HK-2 (cell line): ENCODE data around the gene MRPL57.
A peak's percentile ranks its signal among the peaks of the same experiment; 100 is the strongest.
"Not testable (repeated sequence)": the region's sequence is repeated elsewhere in the genome, so short reads cannot be mapped to it uniquely, and the experiment has no call there.

Experiments used
- DNase-seq: peaks from one replicate; pipeline ENCODE4 v3.0.0-alpha.2; 2018; ENCODE audit not compliant: unreplicated experiment

The MRPL57 gene

DNA sequence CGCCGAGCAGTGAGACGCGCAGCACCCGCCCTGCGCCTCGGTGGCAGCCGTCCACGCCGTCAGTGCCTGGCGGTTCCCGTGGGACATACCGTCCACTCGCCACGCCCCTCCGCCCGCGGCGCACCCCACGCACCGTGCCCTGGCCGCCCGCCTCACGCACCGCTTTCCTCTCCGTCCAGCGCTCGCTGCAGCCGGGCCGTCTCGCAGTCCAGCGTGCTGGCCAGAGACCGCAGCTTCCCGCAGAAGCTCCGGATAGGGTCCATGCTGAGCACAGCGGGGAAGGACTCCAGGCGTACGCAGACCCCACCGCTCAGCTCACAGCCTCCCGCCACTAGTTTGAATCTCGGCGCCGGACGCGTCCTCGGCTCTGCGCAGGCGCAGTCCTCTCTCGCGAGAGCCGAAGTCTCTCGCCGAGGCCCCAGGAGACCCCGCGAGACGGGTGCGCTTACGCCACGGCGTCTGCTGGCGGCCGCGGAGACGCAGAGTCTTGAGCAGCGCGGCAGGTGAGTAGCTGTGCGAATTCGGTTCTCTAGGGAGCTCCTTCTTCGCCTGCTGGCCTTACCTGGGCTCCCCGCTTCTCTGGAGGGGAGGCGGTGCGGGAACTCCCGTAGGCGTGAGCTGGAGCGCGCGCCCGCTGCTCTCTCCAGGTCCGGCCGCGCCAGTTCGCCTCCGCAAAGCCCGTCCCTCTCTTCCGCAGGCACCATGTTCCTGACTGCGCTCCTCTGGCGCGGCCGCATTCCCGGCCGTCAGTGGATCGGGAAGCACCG lies at the start of gene MRPL57, which contains the start of gene SKA3:
Gene MRPL57, plus strand, starts transcription at position 444 of the 767 bp plus-strand sequence. Its CDS starts 259 bp downstream, at position 703.
Gene SKA3, minus strand, starts transcription at position 338 of the 767 bp plus-strand sequence. Its CDS starts 75 bp downstream, at position 263.
- peak; percentile 88 for DNase-seq

DNA sequence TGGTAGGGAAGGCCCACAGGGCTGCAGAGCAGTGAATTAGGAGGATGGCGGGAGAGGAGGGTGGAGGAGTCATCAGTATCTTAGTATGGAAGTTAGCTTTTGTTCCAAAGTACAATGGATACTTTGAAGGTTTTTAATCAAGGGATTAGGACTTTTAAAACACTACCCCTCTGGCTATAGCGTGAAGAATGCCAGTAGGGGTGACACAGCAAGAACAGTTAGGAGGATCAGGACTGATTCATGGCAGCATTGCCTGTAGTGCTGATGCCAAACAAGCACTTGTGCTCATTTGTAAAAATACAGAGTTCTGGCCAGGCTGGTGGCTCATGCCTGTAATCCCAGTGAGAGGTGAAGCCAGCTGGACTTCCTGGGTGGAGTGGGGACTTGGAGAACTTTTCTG lies 46.3 kb upstream of the MRPL57 start:
- DNase-seq = no peak

DNA sequence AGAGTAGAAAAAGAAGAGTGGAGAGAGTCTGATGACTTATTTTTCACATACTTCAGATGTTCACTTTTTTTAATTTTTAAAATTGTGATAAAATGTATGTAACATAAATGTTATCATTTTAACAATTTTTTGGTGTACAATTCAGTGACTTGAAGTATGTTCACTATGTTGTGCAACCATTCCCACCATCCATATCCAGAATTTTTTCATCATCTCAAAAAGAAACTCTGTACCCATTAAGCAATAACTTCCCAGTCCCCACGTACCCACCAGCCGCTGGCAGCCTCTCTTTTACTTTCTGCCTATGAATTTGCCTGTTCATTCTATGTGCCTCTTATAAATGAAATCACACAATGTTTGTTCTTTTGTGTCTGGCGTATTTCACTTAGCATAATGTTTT lies 43.4 kb upstream of the MRPL57 start:
- no peak for DNase-seq

- DNase-seq = no peak
These were observed 42.0 kb upstream of the MRPL57 start for GRCh38 chr13:21134475-21134874.

DNA sequence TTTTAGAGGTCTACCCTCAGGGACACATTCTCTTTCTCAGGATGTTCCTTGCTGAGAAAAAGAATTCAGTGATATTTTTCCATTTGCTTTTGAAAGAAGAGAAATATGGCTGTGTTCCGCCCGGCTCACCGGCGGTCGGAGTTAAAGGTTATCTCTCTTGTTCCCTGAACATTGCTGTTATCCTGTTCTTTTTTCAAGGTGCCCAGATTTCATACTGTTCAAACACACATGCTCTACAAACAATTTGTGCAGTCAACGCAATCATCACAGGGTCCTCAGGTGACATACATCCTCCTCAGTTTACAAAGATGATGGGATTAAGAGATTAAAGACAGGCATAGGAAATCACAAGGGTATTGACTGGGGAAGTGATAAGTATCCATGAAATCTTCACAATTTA lies 40.6 kb upstream of the MRPL57 start:
- not testable (repeated sequence) for DNase-seq

- peak; percentile 11 for DNase-seq
These were observed 38.8 kb upstream of the MRPL57 start for GRCh38 chr13:21137696-21138095.

DNA sequence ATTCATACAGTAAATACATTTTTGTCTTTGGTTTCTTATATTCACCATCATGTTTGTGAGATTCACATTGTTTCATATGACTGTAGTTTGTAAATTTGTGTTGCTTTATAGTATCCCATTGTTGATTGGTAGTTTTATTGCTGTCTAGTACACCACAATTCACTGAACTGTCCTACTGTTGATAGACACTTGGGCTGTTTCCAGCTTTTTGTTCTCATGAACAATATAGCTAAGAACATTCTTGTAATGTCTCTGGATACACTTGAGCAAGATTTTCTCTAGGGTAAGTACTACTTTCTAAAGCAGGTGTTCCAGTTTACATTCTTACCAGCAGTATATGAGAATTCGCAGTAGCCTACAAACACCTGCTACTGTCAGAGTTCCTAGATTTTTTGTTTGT lies 37.9 kb upstream of the MRPL57 start:
- no peak for DNase-seq

- DNase-seq = no peak
These were observed 37.1 kb upstream of the MRPL57 start for GRCh38 chr13:21139374-21139773.

- DNase-seq = no peak
These were observed 33.7 kb upstream of the MRPL57 start for GRCh38 chr13:21142766-21143165.

DNA sequence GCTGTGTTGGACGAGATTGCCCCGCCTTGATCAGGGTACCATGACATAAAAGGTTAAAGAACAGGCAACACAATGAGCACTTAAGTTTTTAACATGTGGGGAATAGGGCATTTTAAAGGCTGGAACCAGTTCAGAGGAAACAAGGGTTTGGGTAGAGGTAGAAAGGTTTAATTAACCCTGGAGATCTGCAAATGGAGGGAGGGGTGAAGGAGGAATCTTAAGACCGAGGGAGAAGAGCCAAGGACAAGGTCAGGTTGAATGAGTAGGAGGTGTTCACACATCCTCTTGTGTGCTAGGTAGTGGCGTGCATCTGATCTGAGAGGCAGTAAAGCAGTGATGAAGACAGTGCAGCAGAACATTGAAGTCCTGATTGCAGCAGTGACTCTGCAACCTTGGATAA lies 28.6 kb upstream of the MRPL57 start:
- no peak for DNase-seq

- no peak for DNase-seq
These were observed 27.8 kb upstream of the MRPL57 start for GRCh38 chr13:21148557-21149258.

GRCh38 chr13:21149568-21149967 lies 26.9 kb upstream of the MRPL57 start:
- DNase-seq = no peak

DNA sequence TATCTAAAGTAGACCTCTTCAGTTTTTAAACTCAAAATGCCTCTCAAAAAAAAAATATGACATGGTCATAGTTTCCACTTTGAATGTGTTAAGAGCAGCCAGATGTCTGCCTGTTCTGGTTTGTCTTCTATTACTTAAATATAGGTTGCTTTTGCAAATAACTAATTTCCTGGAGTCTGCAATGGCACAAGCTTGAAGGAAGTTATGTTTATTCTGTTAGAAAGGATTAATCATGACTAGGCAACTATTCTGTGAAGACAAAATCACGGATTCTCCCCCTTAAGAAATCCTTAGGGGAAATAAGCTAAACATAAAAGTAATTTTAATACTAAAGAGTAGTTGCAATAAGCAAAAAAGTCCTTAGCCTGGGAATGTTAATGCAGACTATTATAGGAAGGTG lies 26.4 kb upstream of the MRPL57 start:
- DNase-seq = no peak

DNA sequence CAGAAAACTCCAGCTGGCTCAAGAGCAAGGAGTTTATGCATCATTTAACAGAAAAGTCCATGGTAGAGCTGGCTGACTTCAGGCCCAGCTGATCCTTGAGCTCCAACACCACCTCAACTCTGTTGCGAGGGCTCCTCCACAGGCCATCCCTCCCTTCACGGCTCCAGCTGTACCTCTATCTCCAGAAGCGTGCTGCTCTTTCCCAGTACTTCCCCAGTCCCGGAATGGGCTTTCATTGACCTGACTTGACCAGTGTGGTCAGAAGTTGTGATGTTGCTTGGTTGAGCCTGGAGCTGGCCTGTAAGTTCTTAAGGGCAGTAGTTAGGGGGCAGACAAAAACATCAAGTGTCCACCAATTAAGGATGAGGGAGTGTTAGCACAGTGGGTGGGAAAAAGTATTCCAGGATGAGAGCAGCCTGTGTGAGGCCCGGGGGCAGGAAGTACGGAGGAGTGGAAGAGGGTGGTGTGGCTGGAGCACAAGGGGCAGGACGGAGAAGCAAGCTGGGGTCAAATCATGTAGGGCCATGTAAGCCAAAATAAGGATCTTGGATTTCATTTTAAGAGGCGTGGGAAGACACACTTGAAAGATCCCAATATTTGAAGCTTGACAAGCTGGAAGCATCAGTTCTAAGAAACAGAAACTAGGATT lies 24.1 kb upstream of the MRPL57 start:
- no peak for DNase-seq

DNA sequence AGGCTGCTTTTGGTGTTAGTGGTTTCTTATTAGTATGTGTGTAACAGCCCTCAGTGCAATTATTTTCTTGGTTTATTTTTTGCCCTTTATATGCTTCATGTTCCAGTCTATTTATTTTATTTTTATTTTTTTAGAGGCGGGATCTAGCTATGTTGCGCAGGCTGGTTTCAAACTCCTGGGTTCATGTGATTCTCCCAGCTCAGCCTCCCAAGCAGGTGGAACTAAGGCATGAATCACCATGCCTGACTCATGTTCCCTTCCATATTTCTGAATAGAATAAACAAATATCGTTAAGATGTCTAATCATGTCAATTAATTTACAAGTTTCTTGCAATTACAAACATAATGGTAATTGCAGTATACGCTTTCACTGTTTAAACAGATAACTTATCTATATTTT lies 11.8 kb upstream of the MRPL57 start:
- no peak for DNase-seq

GRCh38 chr13:21165606-21166005 lies 10.9 kb upstream of the MRPL57 start:
- not testable (repeated sequence) for DNase-seq

DNA sequence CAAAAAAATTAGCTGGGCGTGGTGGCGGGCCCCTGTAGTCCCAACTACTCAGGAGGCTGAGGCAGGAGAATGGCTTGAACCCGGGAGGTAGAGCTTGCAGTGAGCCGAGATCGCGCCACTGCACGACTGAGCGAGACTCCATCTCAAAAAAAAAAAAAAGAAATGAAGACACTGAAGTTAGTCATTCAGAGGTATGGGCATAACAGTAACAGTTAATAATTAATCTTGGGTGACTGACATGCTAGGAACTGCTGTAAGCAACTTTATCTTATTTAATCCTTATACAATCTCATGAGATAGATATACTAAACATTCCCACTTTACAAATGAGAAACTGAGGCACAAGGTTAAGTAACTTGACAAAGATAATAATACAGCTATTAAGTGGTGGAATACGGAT lies 5.0 kb upstream of the MRPL57 start:
- no peak for DNase-seq

DNA sequence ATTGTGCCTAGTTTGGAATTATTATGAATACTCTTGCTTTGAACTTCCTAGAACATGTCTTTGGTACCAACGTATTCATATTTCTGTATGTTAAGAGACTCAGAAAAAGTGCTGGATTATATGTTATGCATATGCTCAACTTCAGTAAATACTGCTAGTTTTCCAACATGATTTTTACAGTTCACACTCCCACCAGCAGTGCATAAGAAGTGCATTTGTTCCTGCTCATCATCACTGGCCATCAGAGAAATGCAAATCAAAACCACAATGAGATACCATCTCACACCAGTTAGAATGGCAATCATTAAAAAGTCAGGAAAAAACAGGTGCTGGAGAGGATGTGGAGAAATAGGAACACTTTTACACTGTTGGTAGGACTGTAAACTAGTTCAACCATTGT lies 2.7 kb upstream of the MRPL57 start:
- DNase-seq = not testable (repeated sequence)

DNA sequence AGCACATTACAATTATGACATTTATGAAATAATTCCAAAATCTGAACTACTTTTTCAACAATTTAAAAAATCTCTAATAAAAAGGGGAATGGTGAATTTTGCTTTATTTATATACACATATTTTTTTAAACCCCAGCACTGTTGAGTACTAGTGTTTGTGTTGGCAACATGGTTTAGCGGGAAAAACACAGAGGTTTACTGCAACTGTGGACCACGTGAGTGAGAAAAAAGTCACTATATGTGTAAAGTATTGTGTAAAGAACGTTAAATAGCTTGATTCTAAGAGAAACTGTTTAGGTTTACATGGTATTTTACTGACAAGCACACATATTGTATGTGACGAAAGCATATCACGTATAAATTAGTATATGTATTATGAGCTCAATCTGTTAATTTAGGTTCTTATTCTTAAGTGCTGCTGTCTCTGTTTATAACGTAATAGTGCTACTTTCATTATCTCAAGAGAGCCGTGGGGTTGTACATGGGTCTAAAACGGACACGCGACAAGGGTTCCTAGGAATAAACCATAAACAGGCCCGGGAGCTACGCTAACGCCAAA lies 723 bp upstream of the MRPL57 start:
- DNase-seq = no peak

- no peak for DNase-seq
These were observed 475 bp downstream of the MRPL57 start for GRCh38 chr13:21176982-21177284.

DNA sequence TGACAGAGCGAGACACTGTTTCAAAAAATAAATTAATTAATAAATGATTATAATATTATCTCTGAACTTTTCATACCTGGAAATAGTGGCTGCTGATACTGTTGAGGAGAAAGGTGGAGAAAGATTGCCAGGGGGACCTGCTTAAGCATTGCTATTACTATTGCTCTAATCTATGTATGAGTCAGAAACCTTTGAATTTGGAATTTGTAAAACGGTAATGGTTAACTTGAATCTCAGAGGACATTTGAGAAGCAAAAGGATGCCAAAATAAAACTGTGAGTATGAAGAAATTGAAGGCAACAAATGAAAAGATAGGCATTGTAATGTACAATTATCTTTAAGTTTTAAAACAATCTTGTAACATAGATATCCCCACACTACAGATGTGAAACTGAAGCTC lies 5.2 kb downstream of the MRPL57 start:
- DNase-seq = no peak

- not testable (repeated sequence) for DNase-seq
These were observed 10.0 kb downstream of the MRPL57 start for GRCh38 chr13:21186410-21186809.

GRCh38 chr13:21194756-21195155 lies 18.3 kb downstream of the MRPL57 start:
- DNase-seq = not testable (repeated sequence)
